NCI-H446 (cell line): ENCODE measurements around the gene UBE2I.
"Not testable (repeated sequence)": the region's sequence is repeated elsewhere in the genome, so short reads cannot be mapped to it uniquely, and the experiment has no call there.

Source experiments
- DNase-seq, 2 experiments: peaks; one replicate each; lab custom pipeline; 2025; lab: John Stamatoyannopoulos, UW

The UBE2I gene

DNA sequence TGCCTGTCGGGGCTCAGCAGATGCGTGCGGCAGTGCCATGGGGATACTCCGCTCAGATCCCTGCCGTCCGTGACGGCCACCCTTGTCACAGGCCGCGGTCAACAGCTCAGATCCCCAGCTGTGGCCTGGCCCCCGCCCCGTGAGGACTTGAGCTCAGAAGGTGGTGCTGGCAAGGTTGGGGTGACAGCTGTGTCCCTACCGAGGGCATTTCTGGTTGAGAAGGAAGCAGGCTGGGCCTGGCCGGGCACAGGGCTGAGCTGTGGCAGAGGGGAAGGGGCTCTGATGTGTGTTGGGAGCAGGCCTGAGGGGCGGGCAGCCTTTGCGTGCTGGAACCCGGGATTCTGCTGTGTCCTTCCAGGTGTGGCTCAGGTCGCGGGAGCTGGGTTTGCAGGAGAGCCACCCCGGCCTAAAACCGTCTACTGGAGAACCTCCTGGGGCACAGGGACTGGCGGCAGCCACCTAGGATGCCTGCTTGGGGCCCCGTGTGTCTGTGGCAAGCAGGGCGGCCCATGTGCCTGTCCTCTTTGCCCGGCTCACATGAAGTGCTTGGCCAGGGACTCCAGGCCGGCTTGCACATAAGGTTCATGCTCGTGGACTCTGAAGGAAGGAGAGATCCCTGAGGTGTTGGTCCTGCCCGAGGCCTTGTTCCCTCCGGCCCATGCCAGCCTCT is 5.1 kb downstream of the UBE2I start:
- no peak for DNase-seq

DNA sequence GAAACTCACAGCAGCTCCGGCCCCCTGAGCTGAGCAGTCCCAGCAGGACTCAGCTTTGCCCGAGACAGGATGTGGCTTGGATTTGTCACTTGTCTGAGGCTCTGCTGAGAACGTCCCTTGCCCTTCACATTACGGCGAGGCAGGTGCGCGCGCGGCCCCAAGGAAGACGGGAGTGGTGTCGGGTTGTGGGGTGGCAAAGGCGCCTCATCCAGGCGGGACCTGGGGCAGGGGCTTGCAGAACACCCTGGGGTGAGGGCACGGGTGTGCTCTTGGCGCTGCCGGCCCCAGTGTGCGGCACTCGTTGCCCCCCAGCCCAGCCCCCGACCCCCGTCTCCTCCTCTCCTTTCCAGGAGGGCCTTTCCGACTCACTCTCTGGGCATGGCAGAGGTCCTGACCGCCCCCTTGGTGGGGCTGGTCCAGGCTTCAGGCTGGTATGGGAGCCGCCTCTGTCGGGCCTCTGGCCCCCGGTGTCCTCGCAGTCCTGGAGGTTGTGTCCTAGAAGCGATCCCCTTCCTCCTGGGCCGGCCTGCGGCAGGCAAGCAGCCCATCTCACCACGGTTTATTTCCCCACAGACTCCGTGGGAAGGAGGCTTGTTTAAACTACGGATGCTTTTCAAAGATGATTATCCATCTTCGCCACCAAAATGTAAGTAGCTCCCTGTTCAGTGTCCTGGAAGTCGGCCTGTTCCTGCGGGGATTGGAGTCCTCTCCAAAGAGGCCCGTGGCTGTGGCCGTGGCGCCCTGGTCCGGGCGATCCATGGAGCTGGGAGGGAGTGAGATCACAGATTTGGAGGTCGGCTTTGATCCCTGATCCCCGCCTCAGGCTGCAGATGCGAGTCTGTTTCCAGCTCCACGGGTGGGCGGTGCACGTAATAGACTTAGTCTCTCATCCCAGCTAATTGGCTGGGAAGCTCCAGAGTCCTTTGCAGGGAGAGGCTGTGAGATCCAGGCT is 5.9 kb downstream of the UBE2I start:
- no peak for DNase-seq

DNA sequence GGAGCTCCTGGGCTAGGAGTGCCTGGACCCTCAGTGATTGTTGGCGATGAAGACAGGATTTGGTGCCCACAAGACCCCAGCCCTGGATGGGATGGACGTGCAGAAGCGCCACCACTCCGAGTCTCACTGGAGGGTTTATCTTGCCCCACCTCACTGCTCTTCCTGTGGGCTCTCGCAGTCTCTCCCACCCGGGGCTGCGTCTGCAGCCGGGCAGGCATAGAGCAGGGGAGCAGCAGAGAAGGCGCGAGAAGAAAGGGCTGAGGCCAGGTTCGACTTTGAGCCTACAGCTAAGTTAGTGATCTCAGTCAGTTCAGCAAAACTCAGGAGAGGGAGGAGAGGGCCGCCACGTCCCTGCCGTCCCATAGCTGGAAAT is 6.6 kb downstream of the UBE2I start:
- DNase-seq = no peak

DNA sequence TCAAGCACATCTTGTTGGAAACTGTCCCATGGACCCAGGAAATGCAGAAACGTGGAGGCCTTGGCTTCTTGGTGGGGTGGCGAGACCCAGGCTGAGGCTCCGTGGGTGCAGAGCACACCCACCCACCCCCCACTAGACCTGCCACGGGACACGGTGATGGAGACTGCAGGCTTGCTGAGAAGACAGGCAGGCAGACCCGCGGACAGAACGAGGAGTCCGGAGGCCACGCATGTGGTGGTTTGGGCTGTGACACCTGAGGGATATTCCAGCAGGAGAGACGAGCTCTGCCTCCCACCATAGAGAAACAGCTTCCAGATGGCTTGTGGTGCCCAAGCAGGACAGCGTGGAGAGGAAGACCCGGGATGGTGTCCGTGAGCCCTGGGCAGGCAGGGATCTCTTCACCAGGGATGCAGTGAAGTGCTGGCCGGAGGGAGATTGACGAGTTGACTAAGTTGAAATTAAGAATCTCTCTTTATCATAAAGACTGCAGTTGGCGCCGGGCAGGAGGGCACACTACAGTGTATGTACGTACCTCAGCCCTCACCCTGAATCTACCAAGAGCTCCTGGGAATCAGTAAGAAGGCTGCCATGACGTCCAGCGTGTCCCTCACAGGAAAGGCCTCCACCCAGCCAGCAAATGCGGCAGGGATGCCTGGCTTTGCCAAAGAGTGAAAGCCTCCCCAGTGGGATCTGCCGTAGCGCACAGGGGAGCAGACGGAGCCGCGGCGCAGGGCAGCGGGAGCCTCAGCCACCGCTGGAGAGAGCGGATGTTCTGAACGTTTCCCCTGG is 8.2 kb downstream of the UBE2I start:
- no peak for DNase-seq

DNA sequence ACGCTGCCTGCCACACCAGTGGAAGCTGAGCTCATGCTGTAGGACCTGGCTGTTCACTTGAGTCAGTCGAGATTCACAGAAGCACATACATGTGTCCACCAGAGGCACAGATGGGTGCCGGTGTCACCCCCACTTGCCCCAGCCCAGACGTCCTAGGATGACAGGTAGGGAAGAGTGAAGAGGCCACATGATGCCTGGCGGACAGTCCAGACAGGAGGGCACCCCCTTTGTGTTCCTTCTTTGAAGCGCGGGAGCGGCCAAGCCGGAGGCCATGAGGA is 8.8 kb downstream of the UBE2I start:
- DNase-seq = no peak

DNA sequence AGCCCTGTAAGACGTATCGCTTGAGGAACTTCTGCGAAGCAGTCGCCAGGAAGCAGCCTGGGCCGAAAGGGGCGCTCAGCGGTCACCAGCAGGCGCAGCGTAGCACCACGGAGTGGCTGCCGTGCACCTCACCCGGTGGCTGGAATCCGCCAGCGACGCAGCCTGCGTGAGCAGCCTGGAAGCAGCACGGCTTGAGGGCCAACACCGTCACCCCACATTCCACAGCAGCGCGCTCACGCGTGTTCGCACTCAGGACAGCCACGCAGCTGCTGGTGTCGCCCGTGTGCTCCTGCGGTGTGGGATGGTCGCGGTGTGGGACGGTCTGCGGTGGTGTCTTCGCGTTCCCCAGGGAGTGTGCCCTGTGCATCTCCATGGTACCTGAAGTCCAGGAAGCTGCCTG is 9.6 kb downstream of the UBE2I start:
- DNase-seq = no peak

DNA sequence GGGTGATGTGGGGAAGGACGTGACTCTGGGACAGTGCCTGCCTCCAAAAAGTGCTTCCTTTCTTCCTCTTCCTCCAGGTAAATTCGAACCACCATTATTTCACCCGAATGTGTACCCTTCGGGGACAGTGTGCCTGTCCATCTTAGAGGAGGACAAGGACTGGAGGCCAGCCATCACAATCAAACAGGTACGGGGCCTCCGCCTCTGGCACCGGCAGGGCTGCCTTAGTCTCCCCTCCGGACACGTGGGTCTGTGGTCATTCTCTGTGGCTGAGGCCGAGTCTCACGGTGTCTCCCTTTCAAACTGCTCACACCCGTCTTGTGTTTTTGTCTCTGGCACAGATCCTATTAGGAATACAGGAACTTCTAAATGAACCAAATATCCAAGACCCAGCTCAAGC is 10.7 kb downstream of the UBE2I start:
- no peak for DNase-seq

DNA sequence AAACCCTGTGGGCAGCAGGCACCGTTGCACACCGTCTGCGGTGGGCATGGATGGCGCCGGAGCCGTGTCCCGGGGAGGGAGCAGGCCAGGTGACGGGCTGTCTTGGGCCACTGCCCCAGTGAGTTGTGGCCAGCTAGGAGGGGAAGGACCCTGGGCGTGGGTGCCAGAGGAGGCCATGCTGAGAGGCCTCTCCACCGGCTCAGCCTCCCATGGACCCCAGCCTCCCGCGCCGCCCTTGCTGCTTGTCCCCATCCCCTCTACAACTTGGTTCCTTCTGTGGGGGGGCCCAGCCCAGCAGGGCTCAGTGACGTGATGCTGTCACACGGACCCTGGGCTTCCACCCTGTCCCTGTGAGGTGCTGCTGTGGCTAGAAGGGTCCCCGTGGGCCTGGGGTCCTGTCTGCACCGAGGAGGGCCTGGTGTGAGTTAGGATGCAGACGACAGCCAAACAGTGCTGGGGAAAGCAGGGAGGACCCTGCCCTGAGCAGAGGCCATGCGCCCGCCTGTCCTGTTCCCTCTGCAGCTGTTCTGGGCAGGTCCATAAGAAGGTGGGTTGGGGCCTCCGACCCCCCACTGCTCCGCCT is 11.3 kb downstream of the UBE2I start:
- DNase-seq = no peak

DNA sequence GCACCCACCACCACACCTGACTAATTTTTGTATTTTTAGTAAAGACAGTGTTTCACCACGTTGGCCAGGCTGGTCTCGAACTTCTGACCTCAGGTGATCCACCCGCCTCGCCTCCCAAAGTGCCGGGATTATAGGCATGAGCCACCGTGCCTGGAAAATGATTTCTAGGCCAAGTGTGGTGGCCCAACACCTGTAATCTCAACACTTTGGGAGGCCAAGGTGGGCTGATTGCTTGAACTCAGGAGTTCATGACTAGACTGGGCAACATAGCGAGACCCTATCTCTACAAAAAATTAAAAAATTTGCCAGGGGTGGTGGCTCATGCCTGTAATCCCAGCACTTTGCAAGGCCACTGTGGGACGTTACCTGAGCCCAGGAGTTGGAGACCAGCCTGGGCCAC is 13.0 kb downstream of the UBE2I start:
- no peak for DNase-seq

DNA sequence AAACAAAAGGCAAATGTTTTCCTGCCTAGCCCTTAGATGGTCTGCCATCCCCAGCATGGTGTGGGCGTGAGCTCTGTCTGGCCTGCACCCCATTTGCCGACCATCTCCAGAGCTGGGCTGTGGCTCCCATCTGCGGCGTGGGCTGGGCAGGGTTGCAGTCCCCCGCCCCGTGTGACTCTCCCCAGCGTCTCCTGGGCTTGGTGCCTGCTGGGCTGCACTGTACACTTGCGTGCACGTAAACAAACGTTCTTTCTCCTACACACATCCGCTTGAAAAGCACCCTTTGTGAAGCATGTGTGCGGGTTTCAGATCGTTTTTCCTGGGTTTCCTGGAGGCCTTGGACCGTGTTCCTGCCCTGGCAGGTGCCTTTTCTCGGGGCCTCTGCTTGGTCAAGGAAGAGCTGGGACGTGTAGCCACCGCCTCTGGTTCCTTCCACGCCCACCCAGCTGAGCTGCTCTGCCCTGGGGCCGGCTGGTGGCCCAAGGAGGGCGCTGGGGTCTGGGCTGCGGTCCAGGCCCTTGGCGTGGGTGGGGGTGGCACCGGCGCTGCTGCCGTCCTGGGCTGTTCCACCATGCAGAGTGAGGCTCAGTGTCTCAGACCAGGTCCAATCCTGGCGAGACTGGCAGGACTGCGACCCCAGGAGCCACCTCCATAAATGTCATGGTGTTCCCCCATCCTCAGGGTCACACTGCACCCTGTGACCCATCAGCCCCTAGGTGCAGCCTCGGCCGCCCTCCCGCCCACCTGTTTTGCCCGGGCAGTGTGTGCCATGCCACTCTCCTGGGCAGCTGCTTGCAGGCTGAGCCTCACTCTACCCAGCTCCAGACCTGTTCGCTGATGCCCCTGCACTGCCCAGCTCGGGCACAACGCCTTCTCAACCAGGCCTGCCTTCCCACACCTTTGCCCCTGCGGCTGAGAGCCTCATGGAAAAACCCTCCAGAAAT is 14.1 kb downstream of the UBE2I start:
- no peak for DNase-seq

DNA sequence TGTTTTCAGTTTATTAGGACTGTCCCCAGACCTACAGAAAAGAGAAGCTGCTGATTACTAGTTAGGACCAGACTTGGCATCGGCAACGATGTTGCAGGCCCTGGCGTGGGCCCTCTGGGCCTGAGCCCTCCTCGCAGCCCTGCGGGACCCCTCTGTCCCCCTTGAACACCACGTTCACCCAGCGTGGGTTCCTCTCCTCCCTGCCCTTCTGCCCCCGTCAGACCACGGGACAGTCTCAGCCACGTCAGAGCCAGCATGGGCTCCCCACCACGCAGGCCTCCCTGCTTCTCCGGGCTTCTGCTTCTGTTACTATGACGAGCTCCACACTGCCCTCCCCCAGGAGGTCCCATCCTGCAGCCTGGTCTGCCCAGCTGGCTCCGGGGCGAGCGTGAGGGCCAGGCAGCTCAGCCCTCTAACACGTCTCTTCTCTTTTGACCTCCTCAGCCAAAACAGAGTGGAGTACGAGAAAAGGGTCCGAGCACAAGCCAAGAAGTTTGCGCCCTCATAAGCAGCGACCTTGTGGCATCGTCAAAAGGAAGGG is 14.9 kb downstream of the UBE2I start:
- DNase-seq = no peak

DNA sequence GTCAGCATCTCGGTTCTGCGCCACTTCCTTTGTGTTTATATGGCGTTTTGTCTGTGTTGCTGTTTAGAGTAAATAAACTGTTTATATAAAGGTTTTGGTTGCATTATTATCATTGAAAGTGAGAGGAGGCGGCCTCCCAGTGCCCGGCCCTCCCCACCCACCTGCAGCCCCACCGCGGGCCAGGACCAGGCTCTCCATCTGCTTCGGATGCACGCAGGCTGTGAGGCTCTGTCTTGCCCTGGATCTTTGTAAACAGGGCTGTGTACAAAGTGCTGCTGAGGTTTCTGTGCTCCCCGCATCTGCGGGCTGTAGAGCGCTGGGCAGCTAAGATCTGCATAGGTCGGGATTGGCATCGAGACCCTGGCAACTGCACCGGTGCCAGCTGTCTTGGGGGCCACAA is 15.8 kb downstream of the UBE2I start:
- DNase-seq = no peak

DNA sequence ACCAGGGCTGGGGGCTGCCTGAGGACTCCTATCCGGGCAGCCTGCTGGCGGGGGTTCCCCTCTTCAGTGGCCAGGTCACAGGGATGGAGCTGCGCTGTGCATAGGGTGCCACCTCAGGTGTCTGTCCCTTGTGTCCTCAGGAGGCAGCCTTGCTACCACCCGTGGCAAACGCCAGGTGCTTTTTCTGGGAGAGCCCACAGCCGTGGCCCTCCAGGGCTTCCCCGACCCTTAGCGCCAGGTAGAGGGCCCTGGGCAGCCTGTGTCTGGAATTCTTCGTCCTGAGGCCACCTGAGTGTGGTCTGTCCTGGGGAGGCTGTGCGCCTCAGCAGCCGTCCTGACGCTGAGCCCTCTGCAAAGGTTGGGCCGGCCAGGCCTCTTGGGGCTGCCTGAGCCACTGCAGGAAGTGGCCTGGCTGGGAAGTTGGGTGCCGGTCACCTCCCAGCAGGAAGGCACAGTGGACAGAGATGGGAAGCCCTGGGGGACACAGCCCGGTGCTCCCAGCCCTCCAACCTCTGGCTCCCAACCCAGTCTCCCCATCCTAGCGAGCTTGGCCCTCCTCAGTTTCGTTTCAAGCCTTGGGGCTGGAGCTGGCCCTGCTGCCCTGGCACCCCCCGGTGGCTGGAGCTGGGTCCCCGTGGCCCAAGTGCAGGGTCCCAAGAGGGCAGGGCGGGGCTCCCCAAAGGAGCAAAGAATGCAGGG is 16.4 kb downstream of the UBE2I start:
- no peak for DNase-seq

DNA sequence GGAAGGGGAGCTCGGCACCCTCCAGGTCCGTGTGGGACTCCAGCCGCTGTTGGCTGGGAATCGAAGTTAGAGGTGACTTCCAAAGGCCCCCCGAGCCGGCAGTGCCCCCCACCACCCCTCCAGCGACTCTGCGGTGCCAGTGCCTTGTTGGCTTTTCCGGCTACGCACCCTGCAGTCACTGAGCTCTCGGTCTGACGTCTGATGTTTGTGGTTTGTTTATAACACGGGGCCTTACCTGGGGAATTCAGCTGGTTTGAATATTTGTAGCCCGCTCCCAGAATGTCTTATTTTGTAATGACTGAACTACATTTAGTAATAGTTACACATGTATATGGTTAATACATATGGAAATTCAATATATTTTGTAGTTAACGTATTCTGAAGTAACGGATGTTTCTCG is 17.0 kb downstream of the UBE2I start:
- DNase-seq = no peak

DNA sequence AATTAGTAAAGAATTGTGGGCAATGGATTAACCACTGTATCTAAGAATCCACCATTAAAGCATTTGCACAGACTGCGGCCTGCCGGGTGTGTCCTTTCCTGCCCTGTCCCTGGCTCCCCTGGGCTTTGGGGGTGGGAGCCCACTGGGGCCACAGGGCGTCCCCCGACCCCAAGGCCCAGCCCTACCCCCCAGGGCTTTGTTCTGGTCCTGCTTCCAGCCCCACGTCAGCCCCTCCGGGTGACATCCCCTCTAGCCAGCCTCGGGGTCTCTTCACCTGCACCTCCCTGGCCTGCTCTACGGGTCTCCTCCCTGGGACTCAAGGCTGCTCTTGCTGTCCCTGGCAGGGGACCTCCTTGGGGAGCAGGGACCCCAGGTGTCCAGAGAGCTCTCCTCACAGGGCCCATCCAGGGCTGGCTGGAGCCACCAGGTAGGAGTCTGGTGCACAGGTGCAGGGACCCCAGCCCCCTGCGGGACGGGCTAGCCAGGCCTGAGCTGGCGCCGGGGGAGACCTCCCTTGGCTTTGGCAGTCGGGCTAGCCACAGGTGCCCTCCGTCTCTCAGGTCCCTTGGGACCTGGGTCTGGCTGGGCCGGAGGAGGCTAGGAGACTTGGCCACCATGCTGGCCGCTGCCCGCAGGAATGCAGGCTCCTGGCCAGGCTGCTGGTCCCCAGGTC is 17.6 kb downstream of the UBE2I start:
- no peak for DNase-seq

DNA sequence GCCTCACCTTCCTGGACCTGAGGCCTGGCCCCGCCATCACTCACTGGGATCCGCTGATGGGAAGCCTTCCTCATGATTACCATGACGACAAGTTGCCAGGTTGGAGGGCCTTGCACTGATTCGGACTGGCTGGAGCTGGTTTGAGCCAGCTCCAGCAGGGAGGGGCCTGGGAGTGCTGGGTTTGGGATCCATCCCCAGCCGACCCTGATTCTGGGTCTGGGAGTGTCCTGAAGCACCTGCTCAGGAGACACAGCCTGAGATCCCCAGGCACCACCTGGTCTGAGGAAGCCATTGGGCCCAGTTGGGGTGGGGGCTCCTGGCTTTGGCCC is 18.1 kb downstream of the UBE2I start:
- no peak for DNase-seq

DNA sequence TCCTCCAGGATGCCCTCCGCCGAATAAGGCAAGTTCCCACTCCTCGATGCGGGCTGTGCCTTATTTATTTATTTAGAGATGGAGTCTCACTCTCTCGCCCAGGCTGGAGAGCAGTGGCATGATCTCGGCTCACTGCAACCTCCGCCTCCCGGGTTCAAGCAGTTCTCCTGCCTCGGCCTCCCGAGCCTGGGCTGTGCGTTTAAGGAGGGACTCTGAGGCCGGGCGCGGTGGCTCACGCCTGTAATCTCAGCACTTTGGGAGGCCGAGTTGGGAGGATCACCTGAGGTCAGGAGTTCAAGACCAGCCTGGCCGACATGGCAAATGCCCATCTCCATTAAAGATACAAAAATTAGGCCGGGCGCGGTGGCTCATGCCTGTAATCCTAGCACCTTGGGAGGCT is 18.7 kb downstream of the UBE2I start:
- not testable (repeated sequence) for DNase-seq

DNA sequence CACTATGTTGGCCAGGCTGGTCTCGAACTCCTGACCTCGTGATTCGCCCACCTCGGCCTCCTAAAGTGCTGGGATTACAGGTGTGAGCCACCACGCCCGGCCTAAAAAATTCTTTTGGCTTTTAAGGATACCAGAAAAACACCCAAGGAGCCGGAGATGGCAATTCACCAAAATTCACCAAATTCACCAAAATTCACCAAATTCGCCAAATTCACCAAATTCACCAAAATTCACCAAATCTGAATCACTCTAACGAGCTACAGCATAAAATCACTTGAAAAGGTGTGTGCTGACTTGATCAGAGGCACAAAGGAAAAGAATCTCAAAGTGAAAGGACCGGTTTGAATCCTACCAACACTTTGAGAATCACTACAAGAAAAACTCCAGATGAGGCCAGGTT is 19.5 kb downstream of the UBE2I start:
- DNase-seq = not testable (repeated sequence)

DNA sequence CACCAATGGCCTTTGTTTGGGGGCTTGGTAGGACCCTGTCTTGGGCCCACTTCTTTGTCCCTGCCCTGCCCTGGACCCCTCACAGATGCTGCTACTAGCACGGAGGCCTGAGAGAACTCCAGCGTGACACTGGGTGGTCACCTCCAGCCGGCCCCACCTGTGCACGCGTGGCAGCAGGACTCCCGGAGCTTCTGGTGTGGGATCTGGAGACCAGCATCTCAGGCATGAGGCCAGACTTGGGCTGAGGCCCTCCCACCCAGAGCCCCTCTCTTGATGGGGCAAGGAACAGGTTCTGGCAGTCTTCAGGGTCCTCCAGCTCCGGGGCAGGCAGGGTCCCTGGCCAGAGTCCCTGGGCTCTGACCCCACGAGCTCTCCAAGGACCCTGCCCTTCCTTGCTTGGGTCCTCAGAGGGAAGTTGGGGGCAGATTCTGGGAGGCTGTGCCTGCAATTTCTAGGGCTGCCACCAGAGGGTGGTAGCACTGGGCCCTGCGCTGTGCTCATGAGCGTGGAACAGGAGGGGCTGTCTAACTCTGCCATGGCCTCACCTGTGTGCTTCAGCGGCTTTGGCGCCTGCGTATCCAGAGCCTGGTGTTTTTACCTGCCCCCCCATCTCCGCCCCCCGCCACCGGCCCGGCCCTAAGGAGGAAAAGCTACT is 21.0 kb downstream of the UBE2I start:
- no peak for DNase-seq
